HG02571 (cell line): Measurements from ENCODE around the gene PI4KA.
"Not testable (repeated sequence)": the region's sequence is repeated elsewhere in the genome, so short reads cannot be mapped to it uniquely, and the experiment has no call there.

ENCODE experiments used
- ATAC-seq: cut with Tn5 transposase; IDR thresholded peaks from one replicate; pipeline ENCODE4 v1.9.1; 2021; ENCODE audit warnings: mild to moderate bottlenecking, moderate library complexity; ENCODE audit not compliant: unreplicated experiment

PI4KA gene

GRCh38 chr22:20752104-20752741, 106.4 kb downstream of the PI4KA start:
- no peak for ATAC-seq

GRCh38 chr22:20751185-20751851, 107.3 kb downstream of the PI4KA start:
- ATAC-seq = no peak

- ATAC-seq = no peak
Observed at GRCh38 chr22:20750461-20751184, 108.0 kb downstream of the PI4KA start.

GRCh38 chr22:20749453-20749852, 109.2 kb downstream of the PI4KA start:
- no peak for ATAC-seq

DNA sequence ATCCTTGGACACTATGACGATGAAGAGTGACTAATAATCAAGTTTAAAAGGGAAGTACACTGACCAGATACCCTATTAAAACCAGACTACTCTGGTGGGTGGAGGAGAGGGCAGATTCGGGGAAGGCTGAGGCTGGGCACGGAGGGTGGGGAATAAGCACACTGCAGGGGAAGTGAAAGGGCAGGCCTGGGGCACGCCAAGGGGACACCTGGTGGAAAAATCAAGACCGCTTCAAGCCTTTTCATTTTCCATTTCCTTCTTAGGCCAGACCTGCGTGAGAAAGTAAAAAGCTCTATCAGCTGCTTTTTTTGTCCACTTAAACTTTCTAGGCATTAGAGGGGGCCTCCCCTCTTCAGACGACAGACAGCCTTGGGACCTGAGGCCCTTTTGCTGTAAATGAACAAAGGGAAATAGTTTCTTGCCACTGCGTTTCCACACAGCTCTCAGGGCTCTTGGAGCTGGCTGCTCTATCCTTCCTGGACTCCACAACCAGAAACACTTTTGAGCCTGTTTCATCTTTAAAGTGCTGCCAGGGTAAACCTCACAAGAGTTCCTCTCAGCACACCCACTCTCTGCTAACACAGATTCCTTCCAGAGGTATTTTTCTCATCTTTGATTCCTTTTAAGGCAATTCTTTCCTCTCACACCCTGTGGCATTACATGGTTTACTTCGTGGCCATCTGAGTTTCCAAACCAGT, 109.7 kb downstream of the PI4KA start:
- ATAC-seq = peak; percentile 57

DNA sequence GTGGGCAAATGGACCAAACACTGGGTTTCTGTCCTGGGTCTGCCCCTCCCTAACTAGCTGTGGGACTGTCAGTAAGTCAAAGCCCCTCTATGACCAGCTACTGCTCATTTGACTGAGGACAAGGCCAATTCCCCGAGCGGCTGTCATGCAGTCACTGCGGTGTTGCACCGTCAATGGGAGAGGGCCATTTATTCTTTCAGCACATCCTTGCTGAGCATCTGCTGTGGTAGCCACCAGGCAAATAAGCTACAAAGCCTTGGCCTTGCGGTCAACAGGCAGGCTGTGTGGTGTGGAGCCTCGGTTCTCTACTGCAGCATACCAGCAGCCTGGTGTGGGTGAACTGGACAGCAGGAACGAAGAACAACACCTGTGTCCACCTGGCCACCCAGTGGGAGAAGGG, 110.5 kb downstream of the PI4KA start:
- ATAC-seq = no peak

DNA sequence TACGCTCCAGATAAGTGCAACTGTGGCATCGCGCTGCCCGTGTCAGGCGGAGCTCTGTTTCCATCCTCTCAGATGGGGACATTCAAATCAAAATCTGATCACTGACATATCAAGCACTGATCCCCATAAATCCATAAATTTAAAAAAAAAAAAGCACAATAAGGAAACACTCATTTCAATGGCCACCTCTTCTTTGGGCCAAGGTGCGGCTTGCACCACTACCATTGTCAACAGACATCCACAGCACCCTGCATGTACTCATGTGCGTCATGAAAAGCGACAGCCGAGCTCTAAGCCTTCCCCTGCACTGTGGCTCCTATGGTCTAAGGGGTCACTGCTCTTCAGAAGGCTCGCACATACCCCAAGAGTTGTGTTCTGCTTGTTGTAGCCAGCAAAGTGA, 111.4 kb downstream of the PI4KA start:
- ATAC-seq = no peak

- ATAC-seq = no peak
Observed at GRCh38 chr22:20746431-20747189, 112.0 kb downstream of the PI4KA start.

GRCh38 chr22:20745119-20745518, 113.5 kb downstream of the PI4KA start:
- no peak for ATAC-seq

GRCh38 chr22:20744456-20744855, 114.2 kb downstream of the PI4KA start:
- no peak for ATAC-seq

DNA sequence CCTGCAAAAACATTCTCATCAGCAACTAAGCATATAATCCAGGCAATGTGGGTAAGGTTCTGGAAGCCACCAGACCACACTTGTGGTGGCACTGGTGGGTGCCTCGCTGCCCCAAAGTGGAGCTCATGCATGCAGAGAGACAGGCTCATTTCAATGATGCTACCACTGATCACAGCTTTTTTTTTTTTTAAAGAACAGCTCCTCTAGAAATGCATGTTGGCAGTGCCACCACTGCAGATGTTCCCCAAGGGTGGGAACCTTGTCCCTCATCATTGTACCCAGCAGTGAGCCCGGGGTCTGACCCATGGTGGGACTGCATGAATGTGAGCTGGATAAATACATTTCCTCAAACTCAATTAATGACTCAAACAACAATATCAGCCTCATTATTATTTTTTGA, 115.8 kb downstream of the PI4KA start:
- no peak for ATAC-seq

- ATAC-seq = no peak
Observed at GRCh38 chr22:20741634-20742581, 116.7 kb downstream of the PI4KA start.

DNA sequence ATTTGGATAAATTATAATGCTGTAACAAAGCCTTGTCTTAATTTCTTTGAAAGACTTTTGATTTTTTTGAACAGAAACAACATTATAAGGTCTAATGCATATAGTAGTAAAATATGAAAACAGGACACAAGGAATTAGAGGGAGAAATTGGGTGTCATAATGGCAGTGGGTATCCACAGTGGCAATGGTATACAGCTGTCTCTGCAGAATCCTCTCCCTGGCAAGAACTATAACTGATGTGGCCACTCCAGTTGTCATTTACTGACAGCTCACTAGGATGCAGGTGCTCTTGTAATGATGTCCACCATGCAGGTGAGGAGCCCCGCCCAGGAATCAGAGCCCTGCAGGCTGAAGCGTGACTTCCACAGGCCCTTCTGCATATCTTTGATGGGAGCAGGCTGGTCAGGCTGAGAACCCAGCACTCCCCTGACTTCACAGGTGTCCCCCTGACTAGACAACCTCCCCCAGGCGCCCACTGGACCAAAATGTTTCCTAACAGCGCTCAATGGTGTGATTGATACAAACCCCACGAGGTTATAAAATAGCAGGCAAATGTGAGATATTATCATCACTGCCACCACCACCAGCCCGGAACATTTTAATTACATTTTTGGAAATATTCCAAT, 117.5 kb downstream of the PI4KA start:
- no peak for ATAC-seq

DNA sequence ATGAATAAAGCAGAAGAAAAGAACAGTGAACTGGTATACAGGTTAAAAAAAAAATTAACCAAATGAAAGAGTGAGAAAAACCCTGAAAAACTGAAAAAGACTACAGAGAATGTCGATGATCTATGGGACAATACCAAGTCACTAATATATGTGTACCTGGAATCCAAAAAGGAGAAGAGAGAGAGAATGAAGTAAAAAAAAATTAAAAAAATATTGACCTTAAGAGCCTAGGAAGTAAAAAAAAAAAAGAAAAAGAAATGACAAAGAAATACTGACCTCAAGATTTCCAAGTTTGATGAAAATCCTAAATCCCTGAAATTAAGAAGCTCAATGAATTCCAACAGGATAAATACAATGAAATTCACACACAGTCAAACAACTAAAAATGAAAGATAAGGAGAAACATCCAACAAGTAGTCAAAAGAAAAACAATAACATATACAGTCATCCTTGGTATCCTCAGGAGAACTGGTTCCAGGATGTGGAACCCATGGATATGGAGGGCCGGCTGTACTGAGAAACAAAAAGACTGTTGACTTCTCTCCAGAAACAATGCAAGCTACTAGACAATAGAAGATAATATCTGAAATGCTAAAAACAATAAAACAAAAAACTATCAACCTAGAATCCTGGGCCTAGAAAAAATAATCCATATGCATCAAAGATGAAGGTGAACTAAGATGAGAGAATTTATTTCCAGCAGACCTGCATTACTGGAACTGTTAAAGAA, 118.2 kb downstream of the PI4KA start:
- ATAC-seq = no peak

- ATAC-seq = no peak
Observed at GRCh38 chr22:20738394-20739089, 120.1 kb downstream of the PI4KA start.

DNA sequence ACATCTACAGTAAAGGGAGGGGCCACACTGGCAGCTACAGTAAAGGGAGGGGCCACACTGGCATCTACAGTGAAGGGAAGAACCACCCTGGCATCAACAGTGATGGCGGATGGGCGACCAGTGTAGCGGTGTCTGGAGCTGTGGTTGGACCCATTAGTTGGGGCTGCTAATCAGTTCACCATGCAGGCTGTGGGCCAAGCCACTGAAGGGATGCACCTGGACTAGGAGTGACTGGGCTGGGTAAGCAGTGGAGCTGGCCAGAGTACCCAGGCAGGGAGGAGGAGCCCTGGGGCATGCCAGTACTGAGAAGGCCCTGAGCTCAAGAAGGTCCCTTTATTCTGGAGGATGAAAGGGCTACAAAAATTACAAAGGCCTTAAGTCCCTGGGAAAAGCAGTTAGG, 121.7 kb downstream of the PI4KA start:
- not testable (repeated sequence) for ATAC-seq

- not testable (repeated sequence) for ATAC-seq
Observed at GRCh38 chr22:20735356-20736162, 123.1 kb downstream of the PI4KA start.
